Muscle of leg (tissue), 11 donors: ENCODE results near the gene TMEM106C. TPM values are rescaled to one million over a fixed set of nuclear protein-coding genes. Genes with fewer than 3 reads are reported as not detected.

Source experiments
- DNase-seq: peaks from one replicate; pipeline ENCODE4 v3.0.0; 2013
- H3K27ac ChIP-seq: one replicate; pipeline ENCODE4 v1.5.1; 2013; ENCODE audit warnings: mild to moderate bottlenecking, low read length, control low read depth
- H3K27me3 ChIP-seq: one replicate; pipeline ENCODE4 v1.6.1; 2013; ENCODE audit warnings: low read length; ENCODE audit not compliant: control insufficient read depth, insufficient read depth
- H3K36me3 ChIP-seq: one replicate; pipeline ENCODE4 v1.6.1; 2013; ENCODE audit warnings: low read length; ENCODE audit not compliant: control insufficient read depth, insufficient read depth
- H3K4me1 ChIP-seq: one replicate; pipeline ENCODE4 v1.6.1; 2013; ENCODE audit warnings: low read length; ENCODE audit not compliant: control insufficient read depth, insufficient read depth
- H3K4me3 ChIP-seq: one replicate; pipeline ENCODE4 v1.5.1; 2013; ENCODE audit warnings: low read length, control low read depth
- H3K9me3 ChIP-seq: replicated peaks from 2 replicates; pipeline ENCODE4 v1.6.1; 2013; ENCODE audit warnings: low read depth, low read length; ENCODE audit not compliant: control insufficient read depth
- WGBS: methylation state at CpG from one replicate; pipeline ENCODE4 v1.1.5; 2013; ENCODE audit warnings: missing lambda C conversion rate; ENCODE audit not compliant: insufficient coverage; 5-methylcytosine and 5-hydroxymethylcytosine counted together
- polyA plus RNA-seq, 8 donors: library from polyadenylated mRNA; unstranded; fragments of 120-200 nt; gene quantifications; one replicate each; pipeline versions ENCODE4 v1.2.1 to v1.2.3, GENCODE V29; 2013; ENCODE audit warnings: inconsistent platforms in 1 of 8, low replicate concordance in 1 of 8; ENCODE audit not compliant: insufficient read length in 8 of 8, insufficient read depth in 1 of 8
- total RNA-seq: library from RNA; stranded (reverse); fragments of 120-200 nt; gene quantifications from one replicate; pipeline ENCODE4 v1.2.4, GENCODE V29; 2013

The TMEM106C gene
- total and polyA plus RNA-seq, 9 donors, result 45.3 to 74.1 (median 58.7) TPM

DNA sequence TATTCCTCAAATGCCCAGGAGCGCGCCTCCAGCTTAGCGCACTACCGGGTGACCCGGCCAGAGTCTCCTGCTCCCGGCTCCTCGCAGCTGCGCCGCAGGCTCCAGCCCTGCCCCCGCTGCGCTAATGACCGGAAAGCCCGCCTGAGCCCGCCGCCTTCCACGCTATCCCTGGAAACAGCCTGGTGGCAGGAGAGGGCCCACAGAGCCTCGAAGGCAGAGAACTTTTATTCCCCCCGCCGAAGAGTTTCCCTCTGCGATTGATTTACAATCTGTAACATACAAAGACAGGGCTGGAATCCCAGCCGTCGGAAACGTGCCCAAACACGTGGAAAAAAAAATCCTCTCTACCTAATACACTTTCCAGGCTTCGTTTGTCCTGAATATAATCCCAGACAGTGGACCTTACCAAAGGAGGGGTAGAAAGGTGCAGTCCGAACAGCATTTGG lies 39.4 kb downstream of the TMEM106C start:
- H3K27me3 ChIP-seq, result peaks cover 84% of the 10 kb centered on the region
- DNase-seq, result peak; percentile 83
- WGBS, result under 1% methylated on average over 20 of the region's 26 CpGs

DNA sequence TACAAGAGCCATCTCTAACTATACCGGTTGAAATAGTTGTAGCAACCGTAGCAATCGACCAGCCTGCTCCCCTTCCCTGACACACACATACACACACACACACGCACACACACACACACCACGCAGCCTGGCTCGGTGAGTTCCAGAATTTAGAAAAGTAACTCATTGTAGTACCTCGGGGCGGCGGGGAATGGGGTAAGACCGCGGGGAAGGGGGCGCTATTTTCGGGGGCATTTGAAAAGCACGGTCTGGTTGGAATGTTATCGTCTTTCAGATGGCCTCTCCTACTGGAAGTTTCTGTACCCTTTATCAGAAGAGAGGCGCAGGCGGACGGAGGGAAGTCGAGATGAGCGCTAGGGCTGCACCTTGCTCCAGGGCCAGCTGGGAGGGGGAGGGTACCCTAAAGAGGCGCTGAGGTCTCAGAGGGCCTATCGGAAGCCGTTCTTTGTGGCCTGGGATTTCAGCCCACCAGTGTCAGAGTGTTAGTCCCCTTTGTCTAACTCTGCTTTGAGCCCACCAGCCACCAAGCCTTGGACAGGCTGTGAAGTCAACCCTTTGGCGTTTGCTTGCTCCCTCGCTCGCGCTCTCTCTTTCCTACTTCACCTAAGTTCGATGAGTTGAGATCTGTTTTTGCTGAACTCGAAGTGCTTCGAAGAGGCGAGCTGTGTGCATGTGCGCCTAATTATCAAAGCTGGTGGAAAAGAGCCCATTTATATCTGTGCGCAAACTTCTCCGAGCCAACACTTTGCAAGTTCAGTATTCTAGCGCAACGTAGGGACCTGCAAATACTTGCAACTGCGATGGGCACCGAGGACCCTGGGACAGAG lies 40.0 kb downstream of the TMEM106C start:
- H3K4me3 ChIP-seq, result peak overlapping the region; percentile 44
- peaks cover 83% of the 10 kb centered on the region for H3K27me3 ChIP-seq
- WGBS, result under 1% methylated on average over 20 of the region's 38 CpGs
- no peaks in the 10 kb centered on the region for H3K9me3 ChIP-seq
- H3K36me3 ChIP-seq, result no peaks in the 10 kb centered on the region
- DNase-seq, result no peak
- H3K27ac ChIP-seq, result no peak overlapping the region
- peaks cover 45% of the 10 kb centered on the region for H3K4me1 ChIP-seq

More for the DNA sequence above, 39.4 kb downstream of the TMEM106C start:
- H3K27ac ChIP-seq, result peak overlapping the region; percentile 35
- H3K9me3 ChIP-seq, result no peaks in the 10 kb centered on the region
- H3K4me1 ChIP-seq, result peaks cover 45% of the 10 kb centered on the region
- no peaks in the 10 kb centered on the region for H3K36me3 ChIP-seq
- H3K4me3 ChIP-seq, result peak overlapping the region; percentile 44

DNA sequence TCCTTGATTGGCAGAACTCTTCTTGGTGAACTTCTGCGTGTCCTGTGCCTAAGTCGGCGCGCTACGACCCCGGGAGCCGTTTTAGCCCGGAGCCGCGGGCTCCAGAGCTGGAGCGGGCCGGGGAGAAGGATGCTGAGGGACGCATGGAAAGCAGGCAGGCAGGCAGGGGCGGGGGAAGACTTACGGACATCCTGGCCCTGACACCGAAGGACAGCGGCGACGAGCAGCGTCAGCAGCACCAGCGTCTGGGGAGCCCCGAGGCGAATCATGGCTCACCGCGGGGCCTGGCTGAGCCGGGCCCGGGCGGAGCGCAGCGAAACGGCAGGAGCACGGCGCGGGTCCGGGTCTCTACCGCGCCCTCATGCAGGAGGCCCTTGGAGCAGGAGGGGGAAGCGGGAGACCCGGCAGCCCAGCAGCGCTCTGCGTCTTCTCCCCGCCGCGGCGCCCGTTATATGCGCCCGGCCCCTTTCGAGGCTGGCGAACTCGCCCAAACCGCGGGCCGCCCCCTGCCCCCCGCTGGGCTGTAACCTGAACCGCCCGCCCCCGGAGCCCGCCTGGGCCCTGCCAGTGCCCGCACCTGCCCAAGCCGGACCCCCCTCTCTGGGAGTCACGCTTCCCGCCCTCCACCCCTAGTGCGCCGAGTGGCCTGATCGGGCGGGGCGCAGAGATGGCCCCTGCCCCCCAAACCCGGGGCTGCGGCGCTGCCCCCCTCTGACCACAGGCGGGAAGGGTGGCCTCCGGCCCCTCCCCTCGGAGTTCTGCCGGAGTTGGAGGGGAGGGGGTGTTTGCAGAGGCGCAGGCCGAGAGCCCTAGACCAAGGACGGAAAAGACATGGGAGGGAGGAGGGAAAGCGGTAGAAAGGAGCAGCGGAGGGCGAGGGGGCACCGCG lies 40.9 kb downstream of the TMEM106C start, which contains the start of gene COL2A1:
COL2A1 (minus strand) TSS at position 424 of the 889 bp plus-strand sequence; CDS start at position 269, 155 bp downstream.
- under 1% methylated on average over 73 of the region's 83 CpGs for WGBS
- DNase-seq, result peak; percentile 57

DNA sequence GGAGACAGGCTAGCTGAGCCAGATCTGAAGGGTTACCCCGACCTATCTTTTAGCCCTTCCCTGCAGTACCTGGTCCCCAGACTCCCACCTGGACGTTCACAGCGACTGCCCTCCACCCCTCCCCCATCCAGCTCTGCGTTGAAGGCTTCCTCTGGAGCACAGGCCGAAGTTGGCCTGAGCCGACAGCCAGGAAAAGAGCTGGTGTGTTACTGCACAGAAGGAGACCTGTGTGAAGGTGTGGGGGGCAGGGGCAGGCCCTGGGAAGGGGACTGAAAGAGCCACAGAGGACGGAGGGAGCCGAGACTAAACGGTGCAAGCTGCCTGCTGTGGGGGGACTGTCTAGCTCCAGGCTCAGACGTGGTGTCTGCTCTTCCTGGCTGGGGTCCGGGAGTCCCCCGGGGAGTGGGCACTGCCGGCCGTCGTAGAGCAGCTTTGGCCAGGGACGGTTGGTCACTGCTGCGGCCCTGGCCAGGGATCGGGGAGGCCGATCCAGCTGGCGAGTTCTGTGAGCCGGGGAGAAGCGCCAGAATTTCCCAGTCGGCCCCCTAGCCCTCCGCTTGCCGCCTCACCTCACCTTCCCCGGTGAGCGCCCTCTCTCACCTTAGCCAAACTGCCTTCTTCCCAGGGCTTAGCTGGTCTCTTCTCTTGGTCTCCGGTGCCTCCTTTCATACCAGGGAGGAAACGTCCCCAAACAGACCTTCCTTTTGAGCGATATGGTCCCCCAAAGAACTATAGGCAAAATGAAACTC lies 41.8 kb downstream of the TMEM106C start:
- no peaks in the 10 kb centered on the region for H3K36me3 ChIP-seq
- DNase-seq, result no peak
- H3K9me3 ChIP-seq, result no peaks in the 10 kb centered on the region
- peaks cover 45% of the 10 kb centered on the region for H3K4me1 ChIP-seq
- WGBS, result 17% methylated on average over 18 of the region's 30 CpGs
- H3K27me3 ChIP-seq, result peaks cover 71% of the 10 kb centered on the region
- H3K4me3 ChIP-seq, result peak overlapping the region; percentile 44
- no peak overlapping the region for H3K27ac ChIP-seq

More for the DNA sequence above, 40.9 kb downstream of the TMEM106C start, which contains the start of gene COL2A1:
- no peak within 1 kb of the TSS for H3K27ac ChIP-seq
- peak within 1 kb of the TSS; percentile 44 for H3K4me3 ChIP-seq
- no peaks in the 10 kb centered on the region for H3K36me3 ChIP-seq
- peaks cover 78% of the 10 kb centered on the region for H3K27me3 ChIP-seq
- H3K9me3 ChIP-seq, result no peaks in the 10 kb centered on the region
- H3K4me1 ChIP-seq, result peaks cover 45% of the 10 kb centered on the region

DNA sequence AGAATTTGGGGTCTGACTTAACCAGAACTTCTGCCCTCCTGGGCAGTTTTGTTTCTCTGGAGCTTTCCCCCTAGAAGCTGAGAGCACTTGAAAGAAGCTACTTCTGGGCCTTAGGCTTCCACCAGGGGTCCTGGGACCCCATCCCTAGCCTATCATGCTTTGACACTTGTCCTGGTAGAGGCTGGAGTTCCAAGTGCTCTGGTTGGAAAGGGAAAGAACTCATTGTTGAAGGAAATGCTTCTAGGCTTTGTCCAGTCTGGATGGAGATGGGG lies 42.3 kb downstream of the TMEM106C start:
- peaks cover 44% of the 10 kb centered on the region for H3K4me1 ChIP-seq
- H3K27me3 ChIP-seq, result peaks cover 69% of the 10 kb centered on the region
- no peak overlapping the region for H3K4me3 ChIP-seq
- H3K36me3 ChIP-seq, result no peaks in the 10 kb centered on the region
- DNase-seq, result no peak
- no peak overlapping the region for H3K27ac ChIP-seq
- H3K9me3 ChIP-seq, result no peaks in the 10 kb centered on the region

DNA sequence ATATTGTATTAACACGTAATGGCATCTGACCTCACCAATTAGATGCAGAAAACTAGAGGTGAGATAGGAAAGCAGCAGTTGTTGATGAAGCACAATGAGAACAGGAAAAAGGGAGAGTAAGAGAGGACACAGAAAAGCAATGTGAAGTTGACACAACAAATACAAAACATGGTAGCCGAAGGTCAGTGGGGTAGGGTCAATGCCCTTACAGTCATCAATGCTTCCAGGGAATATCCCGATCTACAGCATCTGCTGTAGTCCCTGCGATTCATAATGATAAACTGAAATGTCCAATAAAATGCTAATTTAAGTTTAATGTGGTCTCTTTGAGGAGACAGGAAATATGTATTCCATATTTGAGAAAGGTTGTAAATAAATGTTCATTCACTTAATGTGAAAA lies 43.8 kb downstream of the TMEM106C start:
- no CpG with 5 or more reads among the region's 4 CpGs for WGBS
- H3K4me3 ChIP-seq, result no peak overlapping the region
- no peak overlapping the region for H3K27ac ChIP-seq
- H3K27me3 ChIP-seq, result peaks cover 58% of the 10 kb centered on the region
- no peaks in the 10 kb centered on the region for H3K9me3 ChIP-seq
- peaks cover 29% of the 10 kb centered on the region for H3K4me1 ChIP-seq
- no peak for DNase-seq
- no peaks in the 10 kb centered on the region for H3K36me3 ChIP-seq

DNA sequence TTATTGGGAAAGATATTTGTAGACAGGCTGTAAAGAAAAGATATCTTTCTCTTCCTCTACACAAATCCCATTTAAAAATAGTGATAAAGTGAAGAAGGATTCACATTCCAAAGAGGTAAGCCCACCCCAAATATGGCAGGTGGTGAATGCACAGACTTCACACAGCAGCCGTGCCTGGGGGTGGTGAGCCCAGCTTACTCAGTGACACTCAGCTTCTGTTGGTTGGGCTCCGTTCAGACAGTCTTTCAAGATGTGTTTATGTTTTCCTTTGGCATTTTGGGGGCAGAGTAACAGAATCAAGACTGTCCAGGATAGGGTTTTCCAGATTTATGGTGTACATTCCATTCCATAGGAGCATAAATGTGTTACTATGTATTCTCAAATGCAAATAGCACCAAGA lies 45.0 kb downstream of the TMEM106C start:
- WGBS, result 33% methylated on average over 1 of the region's 2 CpGs
- Histone ChIP-seq H3K9me3 (no peaks in the 10 kb centered on the region), H3K36me3 (no peaks in the 10 kb centered on the region), H3K4me1 (peaks cover 18% of the 10 kb centered on the region), H3K27ac (no peak overlapping the region), H3K27me3 (peaks cover 47% of the 10 kb centered on the region), H3K4me3 (no peak overlapping the region)
- DNase-seq, result no peak

DNA sequence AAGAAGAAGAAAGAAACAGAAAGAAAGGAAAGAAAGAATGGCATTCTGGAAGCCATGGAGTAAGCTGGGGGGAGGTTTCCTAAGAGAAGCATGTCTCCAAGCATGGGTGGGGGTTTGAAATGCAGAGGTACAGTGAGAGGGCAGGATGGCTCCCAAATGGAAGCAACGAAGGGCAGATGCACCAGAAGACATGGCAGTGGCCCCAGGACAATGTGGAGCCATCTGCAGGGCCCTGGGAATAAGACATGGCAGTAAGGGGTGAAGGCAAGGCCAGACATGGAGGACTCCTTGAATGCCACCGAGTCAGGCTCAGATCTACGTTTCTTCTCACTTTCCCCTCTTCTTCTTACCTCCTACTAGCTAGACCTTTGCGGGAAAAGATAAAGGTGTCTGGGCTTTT lies 45.6 kb downstream of the TMEM106C start:
- Histone ChIP-seq H3K27me3 (peaks cover 42% of the 10 kb centered on the region), H3K27ac (no peak overlapping the region), H3K36me3 (no peaks in the 10 kb centered on the region), H3K9me3 (no peaks in the 10 kb centered on the region), H3K4me1 (peaks cover 12% of the 10 kb centered on the region), H3K4me3 (no peak overlapping the region)
- no peak for DNase-seq
- WGBS, result 0% methylated on average over 1 of the region's 4 CpGs

DNA sequence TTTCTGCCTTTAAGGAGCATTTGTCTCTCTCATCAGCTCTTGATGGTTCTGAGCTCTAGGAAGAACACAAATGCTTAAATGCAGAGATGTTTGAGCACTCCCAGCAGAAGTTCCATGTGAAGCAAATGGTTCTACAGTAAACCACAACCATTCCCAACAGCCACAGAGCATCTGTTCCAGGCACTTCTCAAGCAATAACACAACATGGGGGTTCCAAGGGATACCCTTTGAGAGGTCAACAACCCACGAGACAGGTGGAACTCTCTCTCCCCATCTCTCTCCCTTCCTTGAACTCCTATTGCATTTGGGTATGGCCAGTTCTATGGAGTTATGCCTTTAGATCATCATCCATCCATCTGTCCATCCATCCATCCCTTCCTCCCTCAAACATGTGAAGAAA lies 46.1 kb downstream of the TMEM106C start:
- Histone ChIP-seq H3K36me3 (no peaks in the 10 kb centered on the region), H3K27ac (no peak overlapping the region), H3K9me3 (no peaks in the 10 kb centered on the region), H3K4me1 (peaks cover 7% of the 10 kb centered on the region), H3K27me3 (peaks cover 38% of the 10 kb centered on the region), H3K4me3 (no peak overlapping the region)
- WGBS, result no CpG with 5 or more reads among the region's 1 CpG
- no peak for DNase-seq
